OCI-LY7 (cell line): ENCODE data around the gene EWSR1. TPM values are rescaled to one million over a fixed set of nuclear protein-coding genes. Genes with fewer than 3 reads are reported as not detected.

Source experiments
- BruUV-seq: library from RNA; stranded (reverse); fragments of 400-500 nt; replicated peaks from 2 replicates; lab custom pipeline; 2021; lab: Mats Ljungman, UMichigan
- CTCF ChIA-PET: fragments of 300-600 bp; sonication (Branson Sonifier 250); formaldehyde crosslinking; loops from one replicate; lab custom pipeline; 2022; ENCODE audit warnings: antibody characterized with exemption; ENCODE audit not compliant: unreplicated experiment; lab: Charles Lee
- POLR2A ChIA-PET: fragments of 300-600 bp; sonication (Branson Sonifier 250); formaldehyde crosslinking; loops from one replicate; lab custom pipeline; 2022; ENCODE audit warnings: antibody characterized with exemption; lab: Charles Lee
- DNase-seq: peaks from one replicate; pipeline ENCODE4 v3.0.0-alpha.2; 2015; ENCODE audit warnings: low spot score
- H2AFZ ChIP-seq: fragments of 200-600 bp; sonication (generic), shearing (Covaris generic); 2 replicates; pipeline ENCODE4 v1.6.1; 2014; ENCODE audit warnings: mild to moderate bottlenecking, antibody characterized with exemption, low read length, moderate library complexity
- H3K27ac ChIP-seq: fragments of 200-600 bp; sonication (generic); 2 replicates; pipeline ENCODE4 v1.5.1; 2014; ENCODE audit warnings: mixed run types, low read depth, mild to moderate bottlenecking, moderate library complexity, low read length, inconsistent platforms; ENCODE audit not compliant: poor library complexity, severe bottlenecking
- H3K36me3 ChIP-seq: fragments of 200-600 bp; sonication (generic); 2 replicates; pipeline ENCODE4 v1.6.1; 2014; ENCODE audit warnings: mild to moderate bottlenecking, antibody characterized with exemption, low read length, moderate library complexity, mixed read lengths; ENCODE audit not compliant: insufficient read depth
- H3K4me1 ChIP-seq: fragments of 200-600 bp; sonication (generic); 2 replicates; pipeline ENCODE4 v1.5.1; 2014; ENCODE audit warnings: mild to moderate bottlenecking, low read length; ENCODE audit not compliant: insufficient read depth, poor library complexity, severe bottlenecking
- H3K4me2 ChIP-seq: fragments of 200-600 bp; sonication (generic); 2 replicates; pipeline ENCODE4 v1.6.1; 2014; ENCODE audit warnings: mild to moderate bottlenecking, low read length
- H3K4me3 ChIP-seq: fragments of 200-600 bp; sonication (generic); 2 replicates; pipeline ENCODE4 v1.5.1; 2014; ENCODE audit warnings: mild to moderate bottlenecking, low read depth, low read length; ENCODE audit not compliant: poor library complexity, severe bottlenecking
- H3K79me2 ChIP-seq: fragments of 200-600 bp; sonication (generic); 2 replicates; pipeline ENCODE4 v1.6.1; 2016; ENCODE audit warnings: low read depth, mild to moderate bottlenecking, low read length, moderate library complexity, mixed read lengths; ENCODE audit not compliant: insufficient read depth
- H3K9me2 ChIP-seq: fragments of 200-600 bp; sonication (generic); 2 replicates; pipeline ENCODE4 v1.6.1; 2016; ENCODE audit warnings: mild to moderate bottlenecking, low read length, mixed read lengths; ENCODE audit not compliant: insufficient read depth
- H3K9me3 ChIP-seq: fragments of 200-600 bp; sonication (generic); 2 replicates; pipeline ENCODE4 v1.6.1; 2014; ENCODE audit warnings: mild to moderate bottlenecking, mixed run types, low read length, mixed read lengths
- H4K20me1 ChIP-seq: fragments of 200-600 bp; sonication (generic); 2 replicates; pipeline ENCODE4 v1.6.1; 2014; ENCODE audit warnings: mild to moderate bottlenecking, antibody characterized with exemption, low read length, moderate library complexity, mixed read lengths; ENCODE audit not compliant: insufficient read depth
- EZH2phosphoT487 ChIP-seq: fragments of 200-600 bp; sonication (generic); IDR thresholded peaks from 2 replicates; pipeline ENCODE4 v1.6.1; 2018; ENCODE audit warnings: low read depth, borderline replicate concordance, mild to moderate bottlenecking, mixed run types, antibody characterized with exemption, low read length, moderate library complexity, mixed read lengths
- intact Hi-C: fragments of 100-400 bp; cut with micrococcal nuclease; formaldehyde crosslinking; loops from one replicate; pipeline ENCODE4 v1.10.0; 2022; ENCODE audit not compliant: unreplicated experiment
- total RNA-seq, 2 experiments: library from RNA; depleted of rRNA in 1 of 2; stranded (reverse); fragments of >200 nt in 1 of 2; shearing (Covaris generic) in 1 of 2; gene quantifications; 2 replicates each; pipeline ENCODE4 v1.2.3, GENCODE V29; 2014 to 2022
- TF ChIP-seq, protein P1 (sequence below): fragments of 200-600 bp; sonication (generic); conservative IDR thresholded peaks from 2 replicates; pipeline ENCODE4 v1.5.1; 2014; ENCODE audit warnings: mild to moderate bottlenecking, antibody characterized with exemption, low read length, moderate library complexity, mixed read lengths

EWSR1 gene
- total RNA-seq, 2 experiments from 2014 or later: 270 to 333 TPM

DNA sequence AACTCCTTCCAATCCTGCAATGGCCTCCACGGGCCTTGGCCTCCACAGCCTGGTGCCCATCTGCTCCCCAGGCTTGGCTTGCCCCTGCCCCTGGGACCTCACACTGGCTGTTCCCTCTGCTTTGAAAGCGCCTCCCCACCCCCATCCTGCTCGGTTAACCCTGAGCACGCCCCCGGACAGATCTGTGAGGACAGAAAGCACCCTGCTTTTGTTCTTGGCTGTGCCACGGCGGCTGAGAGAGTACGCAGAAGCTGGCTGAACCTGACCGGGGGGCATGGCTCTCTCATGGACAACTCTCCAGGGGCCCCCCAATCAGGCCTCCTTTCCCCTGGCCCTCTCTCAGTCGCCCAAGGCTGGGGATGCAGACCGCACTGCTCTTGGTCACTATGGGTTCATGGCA lies 67.6 kb downstream of the EWSR1 start:
- Histone ChIP-seq H3K4me2 (no peak overlapping the region), H3K79me2 (no peaks in the 10 kb centered on the region), H3K36me3 (peaks cover 99% of the 10 kb centered on the region), H2AFZ (no peak overlapping the region), H3K4me1 (no peaks in the 10 kb centered on the region), H3K4me3 (no peak overlapping the region), H3K9me3 (no peaks in the 10 kb centered on the region), H3K27ac (no peak overlapping the region), H3K9me2 (no peaks in the 10 kb centered on the region), H4K20me1 (no peaks in the 10 kb centered on the region; the same call in 1 of the 2 replicates)
- BruUV-seq: no TSS peak
- ChIA-PET CTCF (no interaction called here), POLR2A (no interaction called here)
- TF ChIP-seq, protein P1, sequence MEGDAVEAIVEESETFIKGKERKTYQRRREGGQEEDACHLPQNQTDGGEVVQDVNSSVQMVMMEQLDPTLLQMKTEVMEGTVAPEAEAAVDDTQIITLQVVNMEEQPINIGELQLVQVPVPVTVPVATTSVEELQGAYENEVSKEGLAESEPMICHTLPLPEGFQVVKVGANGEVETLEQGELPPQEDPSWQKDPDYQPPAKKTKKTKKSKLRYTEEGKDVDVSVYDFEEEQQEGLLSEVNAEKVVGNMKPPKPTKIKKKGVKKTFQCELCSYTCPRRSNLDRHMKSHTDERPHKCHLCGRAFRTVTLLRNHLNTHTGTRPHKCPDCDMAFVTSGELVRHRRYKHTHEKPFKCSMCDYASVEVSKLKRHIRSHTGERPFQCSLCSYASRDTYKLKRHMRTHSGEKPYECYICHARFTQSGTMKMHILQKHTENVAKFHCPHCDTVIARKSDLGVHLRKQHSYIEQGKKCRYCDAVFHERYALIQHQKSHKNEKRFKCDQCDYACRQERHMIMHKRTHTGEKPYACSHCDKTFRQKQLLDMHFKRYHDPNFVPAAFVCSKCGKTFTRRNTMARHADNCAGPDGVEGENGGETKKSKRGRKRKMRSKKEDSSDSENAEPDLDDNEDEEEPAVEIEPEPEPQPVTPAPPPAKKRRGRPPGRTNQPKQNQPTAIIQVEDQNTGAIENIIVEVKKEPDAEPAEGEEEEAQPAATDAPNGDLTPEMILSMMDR: no peak
- no peak for TF ChIP-seq EZH2phosphoT487
- intact Hi-C loops: no loop called here
- DNase-seq: no peak

DNA sequence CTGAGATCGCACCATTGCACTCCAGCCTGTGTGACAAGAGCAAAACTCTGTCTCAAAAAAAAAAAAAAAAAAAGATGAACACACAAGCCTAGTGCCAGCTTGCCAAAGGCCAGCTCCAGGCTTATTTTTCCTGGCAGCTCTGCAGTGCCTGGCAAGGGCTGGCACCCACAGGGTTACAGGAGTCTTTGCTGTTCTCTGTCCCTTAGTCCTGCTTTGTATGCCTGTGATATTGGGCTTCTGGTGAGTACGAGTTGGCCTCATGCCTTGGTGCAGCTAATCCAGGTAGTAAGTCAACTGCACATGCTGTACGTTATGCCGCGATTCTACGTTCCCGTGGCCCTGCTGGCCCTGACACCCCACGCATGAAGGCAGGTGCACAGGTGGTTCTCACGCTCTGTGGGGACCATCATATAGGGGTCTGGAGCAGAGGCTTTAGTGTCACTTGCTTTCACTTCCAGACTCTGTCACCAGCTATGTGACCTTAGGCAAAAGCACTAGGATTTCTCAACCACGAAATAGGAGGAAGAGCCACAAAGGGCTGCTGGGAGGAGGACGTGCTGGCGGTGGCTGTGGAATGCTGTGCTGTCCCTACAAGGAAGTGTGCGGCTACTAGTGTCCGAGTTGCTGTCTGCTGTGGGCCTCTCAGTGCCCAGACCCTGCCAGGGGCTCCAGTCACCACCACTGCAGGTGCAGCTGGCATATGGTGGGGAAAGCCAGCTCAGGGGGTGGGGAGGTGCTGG lies 68.9 kb downstream of the EWSR1 start:
- TF ChIP-seq EZH2phosphoT487: no peak
- TF ChIP-seq, protein P1: no peak
- Histone ChIP-seq H3K79me2 (no peaks in the 10 kb centered on the region), H3K4me3 (no peak overlapping the region), H4K20me1 (no peaks in the 10 kb centered on the region; the same call in 1 of the 2 replicates), H2AFZ (no peak overlapping the region), H3K4me2 (no peak overlapping the region), H3K36me3 (peaks cover 99% of the 10 kb centered on the region), H3K9me3 (no peaks in the 10 kb centered on the region), H3K9me2 (no peaks in the 10 kb centered on the region), H3K27ac (no peak overlapping the region), H3K4me1 (no peaks in the 10 kb centered on the region)
- ChIA-PET POLR2A (interaction anchor here (0.6 to 1.0 kb wide), 4 partner anchors 30 to 94 kb away, joined by 3 read pairs; no protein-coding TSS in a partner anchor), CTCF (interaction anchor here (0.6 kb wide), 1 partner anchor 11 kb away, joined by 4 read pairs; no protein-coding TSS in a partner anchor)
- no TSS peak for BruUV-seq
- intact Hi-C loops: no loop called here
- DNase-seq: no peak
